HCT116 (cell line): ENCODE measurements around the gene NDUFA5. TPM values are rescaled to one million over a fixed set of nuclear protein-coding genes. Genes with fewer than 3 reads are reported as not detected.

Experiments
- ATAC-seq: fragments of 200-7000 bp; cut with Tn5 transposase; 2 replicates; pipeline ENCODE4 v1.9.1; 2020; ENCODE audit warnings: mild to moderate bottlenecking, moderate library complexity
- BruUV-seq: library from RNA; stranded (reverse); fragments of 400-500 nt; replicated peaks from 2 replicates; lab custom pipeline; 2021; lab: Mats Ljungman, UMichigan
- CTCF ChIA-PET: fragments of 300-600 bp; sonication (Branson Sonifier 250); formaldehyde crosslinking; loops from one replicate; lab custom pipeline; 2021; ENCODE audit warnings: antibody characterized with exemption; lab: Charles Lee
- POLR2A ChIA-PET: fragments of 300-600, 350-600 bp; sonication (Branson Sonifier 250); formaldehyde crosslinking; loops from one replicate; lab custom pipeline; 2021; ENCODE audit warnings: antibody characterized with exemption; lab: Charles Lee
- RAD21 ChIA-PET, 2 experiments: fragments of 300-600 bp; sonication (Branson Sonifier 250); formaldehyde crosslinking; loops; one replicate each; lab custom pipeline; 2023; ENCODE audit warnings: low total read pairs in 2 of 2; ENCODE audit not compliant: uncharacterized antibody in 2 of 2, unreplicated experiment in 2 of 2, low non-redundant PET in 1 of 2; lab: Charles Lee
- DNase-seq: peaks from one replicate; pipeline ENCODE4 v3.0.0-alpha.2; 2010; ENCODE audit warnings: low read depth, low spot score
- H2AFZ ChIP-seq: fragments of 200-600 bp; shearing (Covaris generic), sonication (generic); 2 replicates; pipeline ENCODE4 v1.6.1; 2017; ENCODE audit warnings: low read depth, mixed run types, mixed read lengths, antibody characterized with exemption, low read length; ENCODE audit not compliant: poor library complexity, severe bottlenecking
- H3K27ac ChIP-seq: 2 replicates; pipeline ENCODE4 v1.5.1; 2012; ENCODE audit warnings: low read depth, low read length
- H3K27me3 ChIP-seq: fragments of 200-600 bp; sonication (generic); 2 replicates; pipeline ENCODE4 v1.6.1; 2016; ENCODE audit warnings: mixed run types, low read length, mixed read lengths; ENCODE audit not compliant: insufficient read depth
- H3K36me3 ChIP-seq, 2 experiments: fragments of 200-500 bp in 1 of 2; fragments of 200-600 bp in 1 of 2; sonication (Bioruptor generic) in 1 of 2; sonication (generic) in 1 of 2; 2 replicates each; pipeline versions ENCODE4 v1.5.1 to v1.6.1; 2014 to 2016; ENCODE audit warnings: low read length in 2 of 2, inconsistent platforms in 1 of 2, mixed read lengths in 1 of 2, mixed run types in 1 of 2; ENCODE audit not compliant: insufficient read depth in 2 of 2, control insufficient read depth in 1 of 2
- H3K4me1 ChIP-seq, 2 experiments: fragments of 200-600 bp in 1 of 2; sonication (generic) in 1 of 2; 2 replicates each; pipeline versions ENCODE4 v1.5.1 to v1.6.1; 2012 to 2017; ENCODE audit warnings: low read length in 2 of 2, inconsistent platforms in 1 of 2, mild to moderate bottlenecking in 1 of 2, mixed read lengths in 1 of 2, mixed run types in 1 of 2, moderate library complexity in 1 of 2; ENCODE audit not compliant: insufficient read depth in 2 of 2, control insufficient read depth in 1 of 2
- H3K4me2 ChIP-seq: fragments of 200-600 bp; sonication (generic); 2 replicates; pipeline ENCODE4 v1.6.1; 2017; ENCODE audit warnings: mixed run types, low read length, mixed read lengths
- H3K4me3 ChIP-seq, 2 experiments: fragments of 200-600 bp in 1 of 2; sonication (generic) in 1 of 2; replicated peaks in 1 of 2; 2 replicates each; pipeline ENCODE4 v1.5.1; 2011 to 2016; ENCODE audit warnings: low read length in 2 of 2, control low read depth in 1 of 2, low read depth in 1 of 2, mild to moderate bottlenecking in 1 of 2, mixed read lengths in 1 of 2, mixed run types in 1 of 2
- H3K79me2 ChIP-seq: fragments of 200-600 bp; sonication (generic); 2 replicates; pipeline ENCODE4 v1.6.1; 2017; ENCODE audit warnings: mild to moderate bottlenecking, mixed run types, low read length, moderate library complexity, mixed read lengths; ENCODE audit not compliant: insufficient read depth
- H3K9ac ChIP-seq: fragments of 200-600 bp; sonication (generic); 2 replicates; pipeline ENCODE4 v1.6.1; 2016; ENCODE audit warnings: low read length, mixed read lengths
- H3K9me2 ChIP-seq: fragments of 200-600 bp; sonication (generic), shearing (Covaris generic); 2 replicates; pipeline ENCODE4 v1.6.1; 2017; ENCODE audit warnings: mixed run types, mild to moderate bottlenecking, moderate library complexity; ENCODE audit not compliant: insufficient read depth
- H3K9me3 ChIP-seq, 2 experiments: fragments of 200-500 bp in 1 of 2; fragments of 200-600 bp in 1 of 2; sonication (Bioruptor generic) in 1 of 2; sonication (generic) in 1 of 2; 2 replicates each; pipeline ENCODE4 v1.6.1; 2014 to 2017; ENCODE audit warnings: low read length in 2 of 2, mixed read lengths in 2 of 2, inconsistent platforms in 1 of 2, low read depth in 1 of 2, mild to moderate bottlenecking in 1 of 2, mixed run types in 1 of 2, moderate library complexity in 1 of 2; ENCODE audit not compliant: control insufficient read depth in 1 of 2, insufficient read depth in 1 of 2
- H4K20me1 ChIP-seq: fragments of 200-600 bp; sonication (generic), shearing (Covaris generic); 2 replicates; pipeline ENCODE4 v1.6.1; 2017; ENCODE audit warnings: mixed run types, mild to moderate bottlenecking, moderate library complexity; ENCODE audit not compliant: insufficient read depth
- CTCF ChIP-seq, 3 experiments: fragments of 200-600 bp in 1 of 3; sonication (generic) in 1 of 3; IDR thresholded peaks in 2 of 3; conservative IDR thresholded peaks in 1 of 3; 2 replicates each; pipeline ENCODE4 v1.5.1; 2012 to 2017; ENCODE audit warnings: low read depth in 2 of 3, low read length in 2 of 3, antibody characterized with exemption in 1 of 3, borderline replicate concordance in 1 of 3, control low read depth in 1 of 3, mild to moderate bottlenecking in 1 of 3, mixed read lengths in 1 of 3, mixed run types in 1 of 3, moderate library complexity in 1 of 3; ENCODE audit not compliant: insufficient read depth in 1 of 3
- ELF1 ChIP-seq: IDR thresholded peaks from 2 replicates; pipeline ENCODE4 v1.6.1; 2012; ENCODE audit warnings: low read depth, borderline replicate concordance
- RAD21 ChIP-seq: IDR thresholded peaks from 2 replicates; pipeline ENCODE4 v1.6.1; 2012; ENCODE audit warnings: low read depth, mild to moderate bottlenecking
- intact Hi-C: fragments of 100-400 bp; cut with micrococcal nuclease; formaldehyde crosslinking; loops from 2 replicates; pipeline ENCODE4 v1.10.0; 2022
- total RNA-seq: library from RNA; stranded (reverse); gene quantifications from one replicate; pipeline ENCODE4 v1.2.1, GENCODE V29; 2021; ENCODE audit not compliant: unreplicated experiment

Gene NDUFA5
- total RNA-seq, 1 experiment from 2014 or later: 64.2 TPM

GRCh38 chr7:123494193-123494796 lies 63.3 kb downstream of the NDUFA5 start:
- Histone ChIP-seq H3K27ac (no peak overlapping the region), H3K4me2 (peak overlapping the region; percentile 16; the same call in 1 of the 2 replicates), H3K9me3 (no peaks in the 10 kb centered on the region), H3K79me2 (no peaks in the 10 kb centered on the region), H3K4me1 (no peaks in the 10 kb centered on the region), H3K27me3 (no peaks in the 10 kb centered on the region), H3K36me3 (no peaks in the 10 kb centered on the region), H3K9ac (no peak overlapping the region), H3K9me2 (no peaks in the 10 kb centered on the region), H2AFZ (no peak overlapping the region), H4K20me1 (no peaks in the 10 kb centered on the region), H3K4me3 (no peak overlapping the region)
- ATAC-seq (peak; percentile 60), DNase-seq (peak; percentile 21)
- intact Hi-C loops: loop anchor here (1.0 to 10.0 kb wide), 4 partner anchors 43 to 379 kb away; no protein-coding TSS in a partner anchor
- RAD21 ChIA-PET: interaction anchor here (1.1 to 1.2 kb wide), 3 partner anchors 43 to 378 kb away, joined by 4 to 8 read pairs (median 6); no protein-coding TSS in a partner anchor
- no peak for TF ChIP-seq ELF1
- TF ChIP-seq CTCF (IDR thresholded peaks at IDR 0.05 in 2 of 3, conservative IDR thresholded peaks at IDR 0.05 in 1 of 3; ENCODE audit: borderline replicate concordance in 1 of 3, insufficient read depth in 1 of 3, low read depth in 2 of 3, low read length in 2 of 3): peak; percentile 50 to 78 (median 76)
- peak; percentile 82 for TF ChIP-seq RAD21
- POLR2A ChIA-PET: no interaction called here
- CTCF ChIA-PET: interaction anchor here (0.7 to 3.2 kb wide), 37 partner anchors 9 to 424 kb away, joined by 3 to 31 read pairs (median 4); partner anchors contain the start of genes IQUB and NDUFA5
- no TSS peak for BruUV-seq

- ChIA-PET POLR2A (no interaction called here), RAD21 (no interaction called here), CTCF (interaction anchor here (1.0 to 3.2 kb wide), 3 partner anchors 16 to 380 kb away, joined by 3 to 31 read pairs (median 5); no protein-coding TSS in a partner anchor)
- BruUV-seq: no TSS peak
- no peaks in the 10 kb centered on the region for H3K79me2 ChIP-seq
- H3K27ac ChIP-seq: no peak overlapping the region
- H3K9ac ChIP-seq: no peak overlapping the region
- no peaks in the 10 kb centered on the region for H4K20me1 ChIP-seq
- H3K4me1 ChIP-seq: no peaks in the 10 kb centered on the region
- no peaks in the 10 kb centered on the region for H3K27me3 ChIP-seq
- no peaks in the 10 kb centered on the region for H3K36me3 ChIP-seq
- intact Hi-C loops: loop anchor here (5.0 to 10.0 kb wide), 2 partner anchors 142 to 190 kb away; no protein-coding TSS in a partner anchor
- no peak overlapping the region for H3K4me3 ChIP-seq
- DNase-seq: no peak
- no peaks in the 10 kb centered on the region for H3K9me3 ChIP-seq
- TF ChIP-seq RAD21 (no peak), CTCF (IDR thresholded peaks at IDR 0.05 in 2 of 3, conservative IDR thresholded peaks at IDR 0.05 in 1 of 3; ENCODE audit: borderline replicate concordance in 1 of 3, insufficient read depth in 1 of 3, low read depth in 2 of 3, low read length in 2 of 3) (peak in 2 of 3 experiments; percentile 22 to 36; a peak in 2 of 6 replicates)
- TF ChIP-seq, all 23 proteins: peak for 1
- peak; percentile 70 for ATAC-seq
- Histone ChIP-seq H3K9me2 (no peaks in the 10 kb centered on the region), H3K4me2 (no peak overlapping the region), H2AFZ (no peak overlapping the region)
Observed at GRCh38 chr7:123492485-123492884, 65.1 kb downstream of the NDUFA5 start.
